ENCODE results near the gene RNF220.

DNA sequence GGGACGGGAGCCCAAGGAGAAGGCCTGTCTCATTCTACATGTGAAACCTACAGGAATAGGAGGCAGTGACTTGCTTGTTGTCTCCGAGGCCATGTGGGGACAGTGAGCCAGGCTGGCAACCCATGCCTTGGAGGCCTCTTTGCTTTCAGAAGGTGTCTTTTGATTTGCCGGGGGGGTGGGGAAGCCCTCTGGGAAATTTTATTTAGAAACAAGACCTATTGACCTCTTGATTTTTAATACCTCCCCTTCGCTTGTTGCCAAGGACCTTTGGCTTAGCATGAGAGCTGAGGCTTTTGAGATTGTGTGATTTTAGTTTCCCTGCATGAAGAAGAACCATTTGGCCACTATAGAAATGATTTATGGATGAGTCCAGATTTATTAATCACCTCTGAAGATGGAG, 273.6 kb downstream of the RNF220 start:
- no peak for TF ChIP-seq CTCF (IDR thresholded peaks at IDR 0.05)
- TF ChIP-seq POLR2A (IDR thresholded peaks at IDR 0.05) = no peak

All from heart left ventricle (tissue), 13 donors.